OCI-LY1 (cell line): ENCODE results near the gene NFIA.

Experiments
- H2AFZ ChIP-seq: fragments of 200-600 bp; sonication (generic), shearing (Covaris generic); 2 replicates; pipeline ENCODE4 v1.6.0; 2014; ENCODE audit warnings: antibody characterized with exemption, mild to moderate bottlenecking, low read length
- H3F3A ChIP-seq: fragments of 200-600 bp; sonication (generic), shearing (Covaris generic); 2 replicates; pipeline ENCODE4 v1.6.0; 2014; ENCODE audit warnings: mild to moderate bottlenecking, antibody characterized with exemption, low read length, moderate library complexity; ENCODE audit not compliant: insufficient read depth
- H3K27ac ChIP-seq: fragments of 200-600 bp; sonication (generic); 2 replicates; pipeline ENCODE4 v1.5.1; 2014; ENCODE audit warnings: low read length, mixed run types, mild to moderate bottlenecking, low read depth; ENCODE audit not compliant: poor library complexity, severe bottlenecking
- H3K27me3 ChIP-seq: fragments of 200-600 bp; sonication (generic); 2 replicates; pipeline ENCODE4 v1.6.0; 2014; ENCODE audit warnings: antibody characterized with exemption, mild to moderate bottlenecking, low read length, moderate library complexity; ENCODE audit not compliant: insufficient read depth
- H3K36me3 ChIP-seq: fragments of 200-600 bp; sonication (generic); 2 replicates; pipeline ENCODE4 v1.6.1; 2014; ENCODE audit warnings: mild to moderate bottlenecking, antibody characterized with exemption, low read length, moderate library complexity, mixed read lengths; ENCODE audit not compliant: insufficient read depth
- H3K4me1 ChIP-seq: fragments of 200-600 bp; sonication (generic); 2 replicates; pipeline ENCODE4 v1.5.1; 2014; ENCODE audit warnings: mild to moderate bottlenecking, low read length, moderate library complexity; ENCODE audit not compliant: insufficient read depth, severe bottlenecking
- H3K4me2 ChIP-seq: fragments of 200-600 bp; sonication (generic), shearing (Covaris generic); 2 replicates; pipeline ENCODE4 v1.6.1; 2014; ENCODE audit warnings: low read length
- H3K4me3 ChIP-seq: fragments of 200-600 bp; sonication (generic); 2 replicates; pipeline ENCODE4 v1.5.1; 2014; ENCODE audit warnings: low read length, low read depth, mild to moderate bottlenecking, mixed read lengths; ENCODE audit not compliant: poor library complexity, severe bottlenecking
- H3K79me2 ChIP-seq: fragments of 200-600 bp; shearing (Covaris generic); 2 replicates; pipeline ENCODE4 v1.6.1; 2016; ENCODE audit warnings: mixed run types, low read length, mixed read lengths; ENCODE audit not compliant: insufficient read depth
- H3K9ac ChIP-seq: fragments of 200-600 bp; sonication (generic), shearing (Covaris generic); 2 replicates; pipeline ENCODE4 v1.6.1; 2014; ENCODE audit warnings: mild to moderate bottlenecking, low read length, mixed read lengths
- H3K9me2 ChIP-seq: fragments of 200-600 bp; sonication (generic), shearing (Covaris generic); 2 replicates; pipeline ENCODE4 v1.6.1; 2014; ENCODE audit warnings: low read depth, mild to moderate bottlenecking, low read length, mixed read lengths
- H3K9me3 ChIP-seq: fragments of 200-600 bp; shearing (Covaris generic); 2 replicates; pipeline ENCODE4 v1.6.1; 2014; ENCODE audit warnings: low read length, mixed read lengths
- H4K20me1 ChIP-seq: fragments of 200-600 bp; sonication (generic), shearing (Covaris generic); 2 replicates; pipeline ENCODE4 v1.6.0; 2016; ENCODE audit warnings: mild to moderate bottlenecking, low read length; ENCODE audit not compliant: insufficient read depth
- CTCF ChIP-seq: fragments of 200-600 bp; sonication (generic), shearing (Covaris generic); IDR thresholded peaks from 2 replicates; pipeline ENCODE4 v1.5.1; 2017; ENCODE audit warnings: mild to moderate bottlenecking, antibody characterized with exemption, low read length, moderate library complexity, mixed read lengths
- EZH2 ChIP-seq: fragments of 200-600 bp; sonication (generic), shearing (Covaris generic); IDR thresholded peaks from 2 replicates; pipeline ENCODE4 v1.8.0; 2017; ENCODE audit warnings: borderline replicate concordance, mixed run types, mild to moderate bottlenecking, antibody characterized with exemption, low read length, moderate library complexity, mixed read lengths

The NFIA gene

GRCh38 chr1:61329556-61329955, 247.2 kb downstream of the NFIA start:
- no peak overlapping the region for H3K27ac ChIP-seq
- H3K9me2 ChIP-seq, result no peaks in the 10 kb centered on the region
- no peaks in the 10 kb centered on the region for H4K20me1 ChIP-seq
- no peak for TF ChIP-seq CTCF
- no peak for TF ChIP-seq EZH2
- H3K79me2 ChIP-seq, result no peaks in the 10 kb centered on the region
- H3K4me1 ChIP-seq, result no peaks in the 10 kb centered on the region
- no peaks in the 10 kb centered on the region for H3K9me3 ChIP-seq
- 0 out of 2 replicates have a peak, but pooled peaks cover 4% of the 10 kb centered on the region for H3K36me3 ChIP-seq
- H3K4me3 ChIP-seq, result no peak overlapping the region
- no peaks in the 10 kb centered on the region for H3K27me3 ChIP-seq
- no peaks in the 10 kb centered on the region for H3F3A ChIP-seq
- H3K4me2 ChIP-seq, result no peak overlapping the region
- no peak overlapping the region for H2AFZ ChIP-seq
- H3K9ac ChIP-seq, result no peak overlapping the region

GRCh38 chr1:61330018-61330417, 247.7 kb downstream of the NFIA start:
- H3K4me1 ChIP-seq, result no peaks in the 10 kb centered on the region
- 0 out of 2 replicates have a peak, but pooled peaks cover 4% of the 10 kb centered on the region for H3K36me3 ChIP-seq
- H2AFZ ChIP-seq, result no peak overlapping the region
- H3K27me3 ChIP-seq, result no peaks in the 10 kb centered on the region
- H3K4me3 ChIP-seq, result no peak overlapping the region
- no peak for TF ChIP-seq EZH2
- no peak for TF ChIP-seq CTCF
- no peak overlapping the region for H3K9ac ChIP-seq
- H3K79me2 ChIP-seq, result no peaks in the 10 kb centered on the region
- no peaks in the 10 kb centered on the region for H3K9me2 ChIP-seq
- H3F3A ChIP-seq, result no peaks in the 10 kb centered on the region
- H4K20me1 ChIP-seq, result no peaks in the 10 kb centered on the region
- no peak overlapping the region for H3K4me2 ChIP-seq
- no peaks in the 10 kb centered on the region for H3K9me3 ChIP-seq
- H3K27ac ChIP-seq, result no peak overlapping the region

- no peak overlapping the region for H3K27ac ChIP-seq
- H3K27me3 ChIP-seq, result no peaks in the 10 kb centered on the region
- H4K20me1 ChIP-seq, result no peaks in the 10 kb centered on the region
- H3K9me3 ChIP-seq, result no peaks in the 10 kb centered on the region
- no peaks in the 10 kb centered on the region for H3F3A ChIP-seq
- no peak for TF ChIP-seq CTCF
- TF ChIP-seq EZH2, result no peak
- H3K9ac ChIP-seq, result no peak overlapping the region
- no peaks in the 10 kb centered on the region for H3K9me2 ChIP-seq
- no peak overlapping the region for H2AFZ ChIP-seq
- no peak overlapping the region for H3K4me3 ChIP-seq
- no peak overlapping the region for H3K4me2 ChIP-seq
- H3K4me1 ChIP-seq, result no peaks in the 10 kb centered on the region
- no peaks in the 10 kb centered on the region for H3K79me2 ChIP-seq
- 0 out of 2 replicates have a peak, but pooled peaks cover 4% of the 10 kb centered on the region for H3K36me3 ChIP-seq
Observed at GRCh38 chr1:61330571-61330970, 248.2 kb downstream of the NFIA start.
